Naive B cell (primary cell): ENCODE data around the gene AP1G2. TPM values are rescaled to one million over a fixed set of nuclear protein-coding genes. Genes with fewer than 3 reads are reported as not detected.

Experiments used
- ATAC-seq, 2 donors: fragments of 150-1000 bp; cut with Tn5 transposase; 2 replicates each; pipeline ENCODE4 v1.10.0; 2021; ENCODE audit warnings: low read depth in 2 of 2, mild to moderate bottlenecking in 2 of 2, moderate library complexity in 2 of 2
- DNase-seq: peaks from one replicate; pipeline ENCODE4 v3.0.0; 2022
- H3K27ac Mint-ChIP-seq, 6 donors: one replicate each; pipeline ENCODE4 v1.8.0; 2020 to 2022; ENCODE audit warnings: mild to moderate bottlenecking in 6 of 6, mixed read lengths in 6 of 6, moderate library complexity in 5 of 6, inconsistent platforms in 2 of 6
- H3K27me3 Mint-ChIP-seq, 3 donors: one replicate each; pipeline ENCODE4 v1.8.0; 2021 to 2022; ENCODE audit warnings: mixed read lengths in 3 of 3, mild to moderate bottlenecking in 1 of 3
- H3K36me3 Mint-ChIP-seq, 2 donors: one replicate each; pipeline ENCODE4 v1.8.0; 2020 to 2022; ENCODE audit warnings: mixed read lengths in 2 of 2, inconsistent platforms in 1 of 2, mild to moderate bottlenecking in 1 of 2
- H3K4me1 Mint-ChIP-seq, 3 donors: one replicate each; pipeline ENCODE4 v1.8.0; 2020 to 2022; ENCODE audit warnings: mixed read lengths in 3 of 3, inconsistent platforms in 1 of 3, mild to moderate bottlenecking in 1 of 3, moderate library complexity in 1 of 3
- H3K4me3 Mint-ChIP-seq, 8 donors: one replicate each; pipeline ENCODE4 v1.8.0; 2020 to 2022; ENCODE audit warnings: mild to moderate bottlenecking in 8 of 8, mixed read lengths in 8 of 8, moderate library complexity in 8 of 8, inconsistent platforms in 2 of 8
- H3K9me3 Mint-ChIP-seq, 7 donors: one replicate each; pipeline ENCODE4 v1.8.0; 2020 to 2022; ENCODE audit warnings: mixed read lengths in 7 of 7, mild to moderate bottlenecking in 5 of 7, inconsistent platforms in 2 of 7, moderate library complexity in 1 of 7
- polyA plus RNA-seq, 6 donors: library from polyadenylated mRNA; unstranded; fragments of 300-500 nt; fragmentation: Illumina TruSeq; gene quantifications; one replicate each; pipeline ENCODE4 v1.2.3, GENCODE V29; 2021; ENCODE audit warnings: low read depth in 6 of 6

The AP1G2 gene
- polyA plus RNA-seq, 6 donors from 2014 or later, result 58.3 to 116 (median 80.4) TPM

DNA sequence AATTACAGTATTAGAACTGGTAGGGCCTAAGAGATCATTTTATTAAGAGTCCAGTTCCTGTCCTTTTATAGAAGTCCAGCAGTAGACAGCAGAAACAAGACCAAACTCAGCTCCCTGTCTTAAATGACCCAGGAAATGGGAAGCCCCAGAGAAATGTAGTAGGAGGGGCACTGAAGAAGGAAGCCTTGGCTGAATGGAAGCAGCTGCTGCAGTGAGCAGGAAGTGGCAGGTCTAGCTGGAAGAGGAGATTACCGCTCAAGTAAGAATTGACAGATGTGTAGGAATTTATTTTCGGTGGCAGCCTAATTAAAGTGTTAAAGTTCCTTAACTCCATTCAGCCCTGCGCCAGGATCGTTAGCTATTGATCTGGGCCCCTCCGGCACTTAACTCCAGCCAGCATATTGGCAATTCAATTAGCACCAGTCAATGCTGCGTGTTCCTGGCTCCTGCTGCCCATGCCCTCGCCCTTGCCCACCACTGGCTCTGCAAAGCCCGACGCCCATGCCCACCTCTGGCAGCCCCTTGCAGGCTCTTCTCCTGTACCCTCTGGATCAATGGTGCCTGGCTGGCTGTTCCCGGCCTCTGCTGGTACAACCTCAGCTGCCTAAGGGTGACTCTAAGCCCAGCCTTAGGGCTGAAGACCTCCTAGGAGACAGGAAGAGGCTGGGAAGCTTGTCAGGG is 37.1 kb downstream of the AP1G2 start:
- Mint-ChIP-seq H3K4me3 (no peak overlapping the region), H3K9me3 (no peaks in the 10 kb centered on the region), H3K27ac (peak overlapping the region in 2 of 6 donors; percentile 41 to 71), H3K4me1 (no peaks in the 10 kb centered on the region), H3K27me3 (no peaks in the 10 kb centered on the region), H3K36me3 (no peaks in the 10 kb centered on the region)
- DNase-seq (no peak), ATAC-seq (no peak)

DNA sequence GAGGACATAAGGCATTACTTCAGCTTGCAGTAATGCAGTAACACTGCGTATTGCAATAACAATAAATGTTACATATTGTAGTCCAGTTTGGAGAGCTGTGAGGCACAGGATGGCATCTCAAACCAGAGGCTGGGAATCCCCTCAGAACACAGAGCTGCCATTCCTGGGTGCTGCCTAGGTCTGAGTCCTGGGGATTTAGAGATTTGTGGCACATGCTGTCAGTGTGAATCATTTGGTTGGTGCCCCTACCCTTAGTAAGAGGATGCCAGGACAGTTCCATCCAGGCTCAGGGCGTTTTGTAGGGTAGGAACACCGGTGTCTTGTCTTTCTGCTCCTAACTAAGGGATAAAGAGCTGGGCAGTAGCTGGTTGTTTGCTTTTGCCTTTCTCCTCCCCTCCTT is 38.6 kb downstream of the AP1G2 start:
- ATAC-seq, result no peak
- H3K27ac Mint-ChIP-seq, result peak overlapping the region in 1 of 6 donors; percentile 60
- DNase-seq, result no peak
- no peak overlapping the region for H3K4me3 Mint-ChIP-seq
- H3K9me3 Mint-ChIP-seq, result no peaks in the 10 kb centered on the region
- H3K27me3 Mint-ChIP-seq, result no peaks in the 10 kb centered on the region
- no peaks in the 10 kb centered on the region for H3K4me1 Mint-ChIP-seq
- H3K36me3 Mint-ChIP-seq, result no peaks in the 10 kb centered on the region

DNA sequence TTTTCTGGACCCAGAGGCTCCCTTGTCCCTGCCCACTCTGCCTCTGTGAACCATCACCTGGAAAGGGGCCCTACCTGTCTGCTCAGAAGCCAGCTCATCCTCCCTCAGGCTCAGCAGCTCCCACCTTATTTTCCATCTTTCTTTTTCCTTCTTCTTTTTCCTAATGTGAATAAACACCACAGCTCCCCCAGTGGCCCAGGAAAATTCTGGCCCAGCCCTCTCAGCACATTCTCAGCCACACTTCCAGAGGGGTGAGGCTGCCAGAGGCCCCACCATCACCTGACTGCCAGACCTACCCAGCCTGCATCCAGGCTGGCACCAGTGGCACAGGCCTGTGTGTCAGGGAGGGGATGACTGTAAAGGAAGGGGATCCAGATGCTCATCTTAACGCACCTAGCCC is 39.0 kb downstream of the AP1G2 start:
- Mint-ChIP-seq H3K4me1 (no peaks in the 10 kb centered on the region), H3K36me3 (no peaks in the 10 kb centered on the region), H3K4me3 (no peak overlapping the region), H3K27ac (peak overlapping the region in 2 of 6 donors; percentile 84 to 92), H3K9me3 (no peaks in the 10 kb centered on the region), H3K27me3 (no peaks in the 10 kb centered on the region)
- no peak for ATAC-seq
- no peak for DNase-seq

DNA sequence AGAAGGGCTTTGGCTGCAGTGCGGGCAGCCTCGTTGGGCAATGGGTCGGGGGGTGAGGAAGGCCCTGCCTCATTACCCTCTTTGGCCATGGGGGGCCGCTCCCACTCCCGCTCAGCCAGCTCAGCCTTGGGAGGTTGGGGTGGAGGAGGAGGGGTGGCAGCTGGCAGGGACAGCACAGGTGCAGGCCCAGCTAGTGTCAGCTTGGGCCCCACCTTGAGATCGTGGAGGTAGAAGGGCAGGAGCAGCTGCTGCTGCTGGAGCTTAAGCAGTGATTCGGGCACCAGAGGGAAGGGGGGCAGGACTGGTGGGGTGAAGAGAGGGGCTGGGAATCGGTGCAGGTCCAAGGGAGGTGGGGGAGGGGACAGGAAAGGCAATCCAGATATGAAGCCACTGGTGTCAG is 42.0 kb downstream of the AP1G2 start:
- Mint-ChIP-seq H3K9me3 (no peaks in the 10 kb centered on the region), H3K4me1 (no peaks in the 10 kb centered on the region), H3K27ac (no peak overlapping the region), H3K27me3 (no peaks in the 10 kb centered on the region), H3K4me3 (no peak overlapping the region), H3K36me3 (no peaks in the 10 kb centered on the region)
- DNase-seq (no peak), ATAC-seq (no peak)

DNA sequence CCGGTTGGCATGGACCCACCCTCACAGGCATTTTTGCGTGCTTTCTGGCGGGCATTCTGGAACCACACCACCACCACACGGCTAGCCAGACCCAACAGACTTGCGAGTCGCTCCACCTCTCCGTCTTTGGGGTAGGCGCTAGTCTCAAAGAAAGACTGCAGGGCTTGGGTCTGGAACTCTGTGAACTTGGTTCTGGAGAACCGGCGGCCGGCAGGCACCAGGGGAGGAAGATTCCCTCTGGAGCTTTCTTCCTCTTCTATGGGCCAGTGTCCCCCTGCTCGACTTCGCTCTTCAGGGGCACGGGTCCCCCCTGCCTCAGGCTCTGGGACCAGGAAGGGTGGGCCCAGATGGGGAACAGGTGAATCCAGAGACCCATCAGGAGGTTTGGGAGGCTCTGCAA is 42.6 kb downstream of the AP1G2 start:
- no peak for DNase-seq
- no peaks in the 10 kb centered on the region for H3K36me3 Mint-ChIP-seq
- no peak for ATAC-seq
- no peaks in the 10 kb centered on the region for H3K27me3 Mint-ChIP-seq
- no peak overlapping the region for H3K4me3 Mint-ChIP-seq
- no peak overlapping the region for H3K27ac Mint-ChIP-seq
- H3K4me1 Mint-ChIP-seq, result no peaks in the 10 kb centered on the region
- no peaks in the 10 kb centered on the region for H3K9me3 Mint-ChIP-seq

DNA sequence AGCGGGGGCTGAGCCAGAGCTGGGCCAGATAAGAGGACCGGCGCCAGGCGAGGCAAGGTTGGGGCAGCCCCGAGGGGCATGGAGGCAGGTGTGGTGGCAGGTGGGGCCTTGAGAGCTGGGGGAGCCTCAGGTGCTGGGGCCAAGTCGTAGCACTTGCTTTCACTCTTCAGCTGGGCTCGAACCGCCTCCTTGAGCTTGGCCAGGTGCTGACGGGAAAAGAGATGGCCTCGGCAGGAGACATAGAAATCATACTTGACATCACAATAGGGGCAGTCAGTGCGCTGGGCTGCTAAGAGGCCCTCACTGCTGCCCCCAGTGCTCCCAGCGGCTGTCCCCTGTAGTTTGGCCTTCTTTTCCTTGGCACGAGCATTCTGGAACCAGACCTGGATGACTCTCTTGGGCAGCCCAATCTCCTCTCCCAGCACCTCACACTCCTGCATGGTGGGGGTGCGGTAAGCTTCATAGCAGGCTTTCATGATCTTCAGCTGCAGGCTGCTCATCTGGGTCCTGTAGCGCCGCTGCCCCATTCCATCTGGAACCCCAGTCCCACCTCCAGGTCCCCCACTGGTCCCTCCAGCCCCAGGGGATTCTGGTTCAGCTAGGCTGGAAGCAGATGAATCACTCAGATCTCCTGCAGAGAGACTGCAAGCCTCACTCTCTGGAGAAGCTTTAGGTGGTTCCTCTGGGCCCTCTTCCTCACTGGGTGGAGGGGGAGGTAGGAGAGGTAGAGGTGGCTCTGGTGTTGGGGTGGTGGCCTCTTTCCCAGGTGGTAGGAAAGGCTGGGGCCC is 44.2 kb downstream of the AP1G2 start:
- H3K27ac Mint-ChIP-seq, result no peak overlapping the region
- no peak overlapping the region for H3K4me3 Mint-ChIP-seq
- no peaks in the 10 kb centered on the region for H3K9me3 Mint-ChIP-seq
- no peaks in the 10 kb centered on the region for H3K36me3 Mint-ChIP-seq
- ATAC-seq (no peak), DNase-seq (no peak)
- H3K27me3 Mint-ChIP-seq, result no peaks in the 10 kb centered on the region
- no peaks in the 10 kb centered on the region for H3K4me1 Mint-ChIP-seq

DNA sequence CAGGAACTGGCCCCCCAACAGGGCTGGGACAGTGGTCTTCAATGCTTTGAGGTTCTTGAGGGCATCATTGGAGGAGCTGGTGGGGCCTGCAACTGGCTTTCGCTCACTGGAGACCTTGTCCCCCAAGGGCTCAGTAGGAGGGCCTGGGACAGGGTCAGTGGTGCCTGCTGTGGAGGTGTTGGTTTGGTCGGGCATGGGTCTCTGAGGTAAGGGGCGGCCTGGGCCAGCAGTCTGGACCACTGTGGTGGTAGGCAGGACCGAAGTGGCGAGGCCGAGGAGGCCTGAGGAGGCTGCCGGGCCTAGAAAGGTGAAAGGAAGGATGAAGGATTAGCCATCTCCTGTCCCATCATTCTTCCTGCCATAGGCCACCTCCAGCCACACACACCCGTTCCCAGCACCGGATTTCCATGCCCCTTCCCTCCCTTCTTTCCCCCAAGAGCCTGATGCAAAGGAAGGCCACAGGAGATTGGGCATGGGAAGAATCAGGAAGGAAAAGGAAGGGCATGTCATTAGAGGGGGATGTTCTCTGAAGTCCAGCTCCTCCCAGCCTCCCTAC is 44.9 kb downstream of the AP1G2 start:
- no peaks in the 10 kb centered on the region for H3K4me1 Mint-ChIP-seq
- H3K9me3 Mint-ChIP-seq, result no peaks in the 10 kb centered on the region
- ATAC-seq, result no peak
- no peak overlapping the region for H3K27ac Mint-ChIP-seq
- no peaks in the 10 kb centered on the region for H3K36me3 Mint-ChIP-seq
- H3K4me3 Mint-ChIP-seq, result no peak overlapping the region
- no peaks in the 10 kb centered on the region for H3K27me3 Mint-ChIP-seq
- no peak for DNase-seq

DNA sequence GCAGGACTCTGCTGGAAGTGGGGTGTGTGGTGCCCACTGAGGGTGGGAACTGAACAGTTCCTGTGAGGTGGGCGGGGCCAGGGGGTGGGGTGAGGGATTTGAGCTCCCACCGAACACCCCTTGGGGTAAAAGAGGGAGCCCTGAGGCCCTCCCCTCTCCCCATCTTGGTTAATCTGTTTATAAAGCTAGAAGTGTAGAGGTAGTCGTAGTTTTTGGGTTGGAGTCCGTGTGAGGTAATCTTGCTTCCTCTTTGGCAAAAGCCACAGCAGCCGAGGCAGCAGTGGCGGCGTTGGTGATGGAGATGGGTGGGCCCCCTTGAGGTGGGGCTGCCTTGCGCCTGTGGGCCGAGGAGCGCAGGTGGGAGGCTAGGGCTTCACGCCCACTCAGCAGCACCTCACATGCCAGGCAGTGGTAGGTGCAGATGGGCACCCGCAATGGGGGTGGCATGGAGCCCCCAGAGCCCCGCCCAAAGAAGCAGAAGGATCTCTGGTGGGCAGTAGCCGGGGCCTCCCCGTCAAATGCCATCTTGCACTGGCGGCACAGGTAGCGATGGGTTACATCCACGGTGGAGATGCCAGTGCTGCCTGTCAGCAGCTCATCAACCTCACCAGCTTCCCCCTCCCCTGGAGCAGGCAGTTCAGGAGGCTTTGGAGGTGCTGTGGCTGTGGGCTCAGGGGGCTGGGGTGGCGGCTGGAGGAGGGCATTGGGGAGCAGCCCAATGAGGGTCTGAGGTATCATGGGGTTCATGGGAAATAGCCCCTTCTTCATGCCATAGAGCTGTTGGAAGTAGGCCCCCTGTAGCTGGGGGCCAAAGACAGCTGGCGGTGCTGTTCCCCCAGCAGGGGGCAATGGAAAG is 45.6 kb downstream of the AP1G2 start:
- no peak for ATAC-seq
- DNase-seq, result no peak
- no peaks in the 10 kb centered on the region for H3K9me3 Mint-ChIP-seq
- no peak overlapping the region for H3K4me3 Mint-ChIP-seq
- no peaks in the 10 kb centered on the region for H3K4me1 Mint-ChIP-seq
- H3K27ac Mint-ChIP-seq, result peak overlapping the region in 2 of 6 donors; percentile 36 to 44
- H3K36me3 Mint-ChIP-seq, result no peaks in the 10 kb centered on the region
- no peaks in the 10 kb centered on the region for H3K27me3 Mint-ChIP-seq

DNA sequence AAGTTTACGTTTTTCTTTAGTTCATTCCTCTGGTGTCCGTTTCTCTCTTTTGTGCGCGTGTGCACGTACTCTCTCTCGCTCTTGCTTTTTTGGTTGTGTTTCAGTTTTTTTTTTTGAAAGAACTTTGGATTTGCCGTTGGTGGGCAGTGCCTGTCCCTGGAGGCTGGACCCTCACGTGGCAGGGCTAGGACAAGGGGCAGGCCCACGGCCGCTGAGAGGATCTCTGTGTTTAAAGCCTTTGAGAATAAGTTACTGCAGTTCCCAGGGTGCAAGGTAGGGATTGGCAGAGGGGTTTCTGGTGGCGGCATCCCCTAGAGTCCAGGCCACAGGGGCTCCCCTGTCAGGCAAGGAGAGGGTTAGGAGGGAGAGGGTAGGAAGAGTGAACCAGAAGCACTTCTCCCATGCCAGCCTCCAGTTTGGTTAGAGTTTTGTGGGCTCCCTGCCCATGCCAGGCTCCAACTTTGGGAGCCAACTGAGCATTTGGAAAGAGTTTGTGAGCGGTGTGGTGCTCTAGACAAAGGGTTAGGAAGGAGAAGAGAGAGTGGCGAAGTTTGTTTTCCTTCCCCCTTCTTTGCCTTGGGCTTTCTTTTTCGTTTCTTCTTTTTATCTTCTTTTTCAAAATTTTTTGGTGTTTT is 46.6 kb downstream of the AP1G2 start:
- Mint-ChIP-seq H3K27ac (peak overlapping the region in 1 of 6 donors; percentile 78), H3K36me3 (no peaks in the 10 kb centered on the region), H3K4me1 (no peaks in the 10 kb centered on the region), H3K27me3 (no peaks in the 10 kb centered on the region), H3K4me3 (no peak overlapping the region), H3K9me3 (peaks cover 0 to 3% (median 0%) of the 10 kb centered on the region in 7 donors)
- ATAC-seq (no peak), DNase-seq (no peak)

DNA sequence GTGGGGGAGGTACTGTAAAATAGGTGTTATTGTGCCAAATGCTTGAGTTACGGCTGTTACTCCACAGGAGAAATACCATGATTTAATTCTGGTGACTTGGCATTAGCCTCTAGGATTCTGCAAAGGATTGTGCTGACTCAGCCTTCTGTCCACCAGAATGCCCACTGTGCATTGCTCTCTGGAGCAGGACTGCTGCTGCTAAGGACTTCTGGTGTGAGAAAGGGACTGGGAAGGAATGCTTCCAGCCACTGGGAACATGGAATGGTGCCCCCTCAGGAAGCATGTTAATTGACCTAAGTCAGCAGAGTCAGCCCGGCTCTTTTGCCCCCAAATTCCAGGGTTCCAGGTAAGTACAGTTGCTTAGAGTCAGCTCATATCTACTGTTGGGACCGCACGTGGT is 48.9 kb downstream of the AP1G2 start:
- peaks cover 0 to 3% (median 0%) of the 10 kb centered on the region in 7 donors for H3K9me3 Mint-ChIP-seq
- H3K4me3 Mint-ChIP-seq, result no peak overlapping the region
- no peak for ATAC-seq
- DNase-seq, result no peak
- peak overlapping the region in 1 of 6 donors; percentile 28 for H3K27ac Mint-ChIP-seq
- no peaks in the 10 kb centered on the region for H3K27me3 Mint-ChIP-seq
- H3K36me3 Mint-ChIP-seq, result peaks cover 0 to 6% of the 10 kb centered on the region in 2 donors
- H3K4me1 Mint-ChIP-seq, result no peaks in the 10 kb centered on the region

DNA sequence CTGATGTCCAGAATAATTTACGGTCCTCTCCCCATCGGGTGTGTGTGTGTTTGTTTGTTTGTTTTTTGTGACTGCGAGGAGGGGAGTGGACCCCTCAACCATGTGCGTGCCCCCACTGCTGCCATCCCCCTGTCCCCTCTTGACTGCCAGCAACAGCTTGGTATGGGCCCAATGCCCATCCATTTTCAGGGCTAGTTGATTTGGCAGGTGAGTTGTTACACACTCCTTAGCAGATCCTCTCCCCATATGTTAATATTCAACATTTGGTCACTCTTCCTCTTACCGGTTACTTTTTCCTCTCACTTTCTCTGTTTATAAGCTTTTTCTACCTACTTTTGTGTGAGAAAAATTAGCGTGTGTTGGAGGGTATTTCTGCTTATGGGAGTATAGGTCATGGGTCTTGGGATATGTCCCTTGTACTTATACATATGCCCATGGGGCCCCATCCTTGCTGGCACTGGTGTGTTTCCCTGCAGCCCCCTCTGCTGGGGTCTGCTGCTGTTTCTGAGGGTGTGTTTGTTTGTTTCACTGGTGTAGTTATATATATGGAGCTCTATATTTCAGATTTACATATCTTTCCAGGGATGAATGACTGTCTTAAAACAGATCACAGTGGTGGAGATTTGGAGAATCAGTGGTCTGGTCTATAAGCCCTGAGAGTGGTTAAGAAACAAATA is 49.8 kb downstream of the AP1G2 start:
- H3K27ac Mint-ChIP-seq, result peak overlapping the region in 1 of 6 donors; percentile 35
- ATAC-seq, result no peak

DNA sequence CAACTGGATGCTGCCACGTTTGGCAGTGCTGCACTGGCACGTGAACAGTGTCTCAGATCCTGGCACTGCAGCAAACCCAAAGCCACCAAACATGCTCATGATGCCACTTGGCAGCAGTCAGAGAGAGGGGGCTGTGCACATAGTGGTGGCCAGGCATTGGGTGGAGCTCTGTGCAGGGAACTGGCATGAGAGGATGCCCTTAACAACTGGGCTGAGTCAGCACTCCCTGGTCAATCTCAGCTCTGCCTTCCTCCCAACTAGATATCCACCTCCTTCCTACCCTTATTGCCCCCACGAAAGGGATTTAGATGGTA is 53.0 kb downstream of the AP1G2 start:
- Mint-ChIP-seq H3K9me3 (peaks cover 0 to 3% (median 0%) of the 10 kb centered on the region in 7 donors), H3K36me3 (peaks cover 0 to 11% of the 10 kb centered on the region in 2 donors), H3K27me3 (no peaks in the 10 kb centered on the region), H3K4me3 (no peak overlapping the region), H3K4me1 (peaks cover 4 to 10% (median 4%) of the 10 kb centered on the region in 3 donors), H3K27ac (no peak overlapping the region)
- DNase-seq (no peak), ATAC-seq (no peak)

More for the DNA sequence above, 49.8 kb downstream of the AP1G2 start:
- Mint-ChIP-seq H3K27me3 (no peaks in the 10 kb centered on the region), H3K36me3 (peaks cover 0 to 11% of the 10 kb centered on the region in 2 donors), H3K4me3 (no peak overlapping the region), H3K9me3 (peaks cover 0 to 3% (median 0%) of the 10 kb centered on the region in 7 donors), H3K4me1 (no peaks in the 10 kb centered on the region)
- no peak for DNase-seq
